Measurements from ENCODE around the gene SLIT3. TPM values are rescaled to one million over a fixed set of nuclear protein-coding genes. Genes with fewer than 3 reads are reported as not detected.

SLIT3 gene
- total and polyA plus RNA-seq, 9 of the 15 experiments (the other 6 are each of a cell fraction or from before 2014, with no cell fraction given) = 0.01 to 0.04 TPM; not detected in 7

DNA sequence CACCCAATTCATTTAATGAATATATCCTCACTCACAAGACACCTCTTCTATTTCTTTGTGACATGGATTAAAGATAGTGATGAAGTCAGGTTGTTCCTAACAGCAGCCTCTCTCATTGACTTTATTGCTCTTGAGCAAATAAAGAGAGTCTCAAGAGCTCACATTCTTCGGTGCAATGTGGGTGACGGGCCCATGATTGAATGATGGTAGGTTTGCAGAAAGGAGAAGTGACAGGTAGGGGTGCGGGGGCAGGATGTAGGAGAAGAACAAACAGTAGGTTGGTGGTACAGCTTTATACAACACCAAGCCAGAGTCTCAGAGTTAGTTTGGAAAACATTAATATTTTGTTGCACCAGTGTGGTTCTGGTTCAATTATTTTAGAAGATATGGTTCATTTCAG lies 122.2 kb downstream of the SLIT3 start:
- no peak for DNase-seq (ENCODE audit: extremely low read depth in 1 of 4, low spot score in 3 of 4)
- Histone ChIP-seq H3K4me3 (no peak overlapping the region), H3K9ac (ENCODE audit: insufficient read depth in 1 of 2, low read depth in 2 of 2, low read length in 2 of 2) (no peak overlapping the region), H3K27me3 (ENCODE audit: control insufficient read depth in 2 of 2, insufficient read depth in 2 of 2, low read length in 2 of 2) (peaks cover 0 to 2% of the 10 kb centered on the region in 2 experiments; a peak in 1 of 5 replicates), H3K4me1 (replicated peaks in 1 of 2; ENCODE audit: control insufficient read depth in 2 of 2, insufficient read depth in 2 of 2, low read length in 2 of 2) (no peaks in the 10 kb centered on the region), H2AFZ (ENCODE audit: low read depth, low read length) (no peak overlapping the region), H3K79me2 (ENCODE audit: control insufficient read depth, insufficient read depth, low read length) (no peaks in the 10 kb centered on the region), H4K20me1 (replicated peaks; ENCODE audit: control insufficient read depth, insufficient read depth, low read length) (no peaks in the 10 kb centered on the region; the same call in 1 of the 2 replicates), H3K9me1 (ENCODE audit: control insufficient read depth, insufficient read depth, low read length) (no peaks in the 10 kb centered on the region), H3K27ac (ENCODE audit: extremely low read depth, low read depth, low read length) (no peak overlapping the region), H3K9me3 (replicated peaks; ENCODE audit: control insufficient read depth, insufficient read depth, low read depth, low read length) (no peaks in the 10 kb centered on the region), H3K4me2 (ENCODE audit: insufficient read depth, low read length) (no peak overlapping the region), H3K36me3 (ENCODE audit: control insufficient read depth, insufficient read depth, low read length) (no peaks in the 10 kb centered on the region)
- WGBS (ENCODE audit: insufficient coverage, low coverage, missing lambda C conversion rate) = 0% methylated on average over 2 of the region's 3 CpGs
- POLR2A ChIA-PET = interaction anchor here (0.8 kb wide), 1 partner anchor 14 kb away, joined by 3 read pairs; no protein-coding TSS in a partner anchor
- intact Hi-C loops (cut with micrococcal nuclease) = no loop called here
- no peak for ATAC-seq
- BruUV-seq (replicated peaks) = no TSS peak
- in situ Hi-C loops (cut with MboI) = no loop called here
- no peak for FAIRE-seq
- CTCF ChIA-PET (ENCODE audit: low intra/inter-chr PET ratio) = no interaction called here
- no peak for TF ChIP-seq BDP1 (IDR thresholded peaks at IDR 0.05; ENCODE audit: insufficient read depth, insufficient read length)
- TF ChIP-seq, protein P1, sequence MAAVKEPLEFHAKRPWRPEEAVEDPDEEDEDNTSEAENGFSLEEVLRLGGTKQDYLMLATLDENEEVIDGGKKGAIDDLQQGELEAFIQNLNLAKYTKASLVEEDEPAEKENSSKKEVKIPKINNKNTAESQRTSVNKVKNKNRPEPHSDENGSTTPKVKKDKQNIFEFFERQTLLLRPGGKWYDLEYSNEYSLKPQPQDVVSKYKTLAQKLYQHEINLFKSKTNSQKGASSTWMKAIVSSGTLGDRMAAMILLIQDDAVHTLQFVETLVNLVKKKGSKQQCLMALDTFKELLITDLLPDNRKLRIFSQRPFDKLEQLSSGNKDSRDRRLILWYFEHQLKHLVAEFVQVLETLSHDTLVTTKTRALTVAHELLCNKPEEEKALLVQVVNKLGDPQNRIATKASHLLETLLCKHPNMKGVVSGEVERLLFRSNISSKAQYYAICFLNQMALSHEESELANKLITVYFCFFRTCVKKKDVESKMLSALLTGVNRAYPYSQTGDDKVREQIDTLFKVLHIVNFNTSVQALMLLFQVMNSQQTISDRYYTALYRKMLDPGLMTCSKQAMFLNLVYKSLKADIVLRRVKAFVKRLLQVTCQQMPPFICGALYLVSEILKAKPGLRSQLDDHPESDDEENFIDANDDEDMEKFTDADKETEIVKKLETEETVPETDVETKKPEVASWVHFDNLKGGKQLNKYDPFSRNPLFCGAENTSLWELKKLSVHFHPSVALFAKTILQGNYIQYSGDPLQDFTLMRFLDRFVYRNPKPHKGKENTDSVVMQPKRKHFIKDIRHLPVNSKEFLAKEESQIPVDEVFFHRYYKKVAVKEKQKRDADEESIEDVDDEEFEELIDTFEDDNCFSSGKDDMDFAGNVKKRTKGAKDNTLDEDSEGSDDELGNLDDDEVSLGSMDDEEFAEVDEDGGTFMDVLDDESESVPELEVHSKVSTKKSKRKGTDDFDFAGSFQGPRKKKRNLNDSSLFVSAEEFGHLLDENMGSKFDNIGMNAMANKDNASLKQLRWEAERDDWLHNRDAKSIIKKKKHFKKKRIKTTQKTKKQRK (IDR thresholded peaks at IDR 0.05; ENCODE audit: borderline replicate concordance, low read depth, low read length) = no peak
- TF ChIP-seq, protein P2, sequence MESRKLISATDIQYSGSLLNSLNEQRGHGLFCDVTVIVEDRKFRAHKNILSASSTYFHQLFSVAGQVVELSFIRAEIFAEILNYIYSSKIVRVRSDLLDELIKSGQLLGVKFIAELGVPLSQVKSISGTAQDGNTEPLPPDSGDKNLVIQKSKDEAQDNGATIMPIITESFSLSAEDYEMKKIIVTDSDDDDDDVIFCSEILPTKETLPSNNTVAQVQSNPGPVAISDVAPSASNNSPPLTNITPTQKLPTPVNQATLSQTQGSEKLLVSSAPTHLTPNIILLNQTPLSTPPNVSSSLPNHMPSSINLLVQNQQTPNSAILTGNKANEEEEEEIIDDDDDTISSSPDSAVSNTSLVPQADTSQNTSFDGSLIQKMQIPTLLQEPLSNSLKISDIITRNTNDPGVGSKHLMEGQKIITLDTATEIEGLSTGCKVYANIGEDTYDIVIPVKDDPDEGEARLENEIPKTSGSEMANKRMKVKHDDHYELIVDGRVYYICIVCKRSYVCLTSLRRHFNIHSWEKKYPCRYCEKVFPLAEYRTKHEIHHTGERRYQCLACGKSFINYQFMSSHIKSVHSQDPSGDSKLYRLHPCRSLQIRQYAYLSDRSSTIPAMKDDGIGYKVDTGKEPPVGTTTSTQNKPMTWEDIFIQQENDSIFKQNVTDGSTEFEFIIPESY (CRISPR knock-in tag; IDR thresholded peaks at IDR 0.05) = no peak
- TF ChIP-seq, protein P3, sequence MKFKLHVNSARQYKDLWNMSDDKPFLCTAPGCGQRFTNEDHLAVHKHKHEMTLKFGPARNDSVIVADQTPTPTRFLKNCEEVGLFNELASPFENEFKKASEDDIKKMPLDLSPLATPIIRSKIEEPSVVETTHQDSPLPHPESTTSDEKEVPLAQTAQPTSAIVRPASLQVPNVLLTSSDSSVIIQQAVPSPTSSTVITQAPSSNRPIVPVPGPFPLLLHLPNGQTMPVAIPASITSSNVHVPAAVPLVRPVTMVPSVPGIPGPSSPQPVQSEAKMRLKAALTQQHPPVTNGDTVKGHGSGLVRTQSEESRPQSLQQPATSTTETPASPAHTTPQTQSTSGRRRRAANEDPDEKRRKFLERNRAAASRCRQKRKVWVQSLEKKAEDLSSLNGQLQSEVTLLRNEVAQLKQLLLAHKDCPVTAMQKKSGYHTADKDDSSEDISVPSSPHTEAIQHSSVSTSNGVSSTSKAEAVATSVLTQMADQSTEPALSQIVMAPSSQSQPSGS (CRISPR knock-in tag; IDR thresholded peaks at IDR 0.05) = no peak
- no peak for TF ChIP-seq CREBBP (IDR thresholded peaks at IDR 0.05; ENCODE audit: low read depth, low read length)
- TF ChIP-seq, protein P4, sequence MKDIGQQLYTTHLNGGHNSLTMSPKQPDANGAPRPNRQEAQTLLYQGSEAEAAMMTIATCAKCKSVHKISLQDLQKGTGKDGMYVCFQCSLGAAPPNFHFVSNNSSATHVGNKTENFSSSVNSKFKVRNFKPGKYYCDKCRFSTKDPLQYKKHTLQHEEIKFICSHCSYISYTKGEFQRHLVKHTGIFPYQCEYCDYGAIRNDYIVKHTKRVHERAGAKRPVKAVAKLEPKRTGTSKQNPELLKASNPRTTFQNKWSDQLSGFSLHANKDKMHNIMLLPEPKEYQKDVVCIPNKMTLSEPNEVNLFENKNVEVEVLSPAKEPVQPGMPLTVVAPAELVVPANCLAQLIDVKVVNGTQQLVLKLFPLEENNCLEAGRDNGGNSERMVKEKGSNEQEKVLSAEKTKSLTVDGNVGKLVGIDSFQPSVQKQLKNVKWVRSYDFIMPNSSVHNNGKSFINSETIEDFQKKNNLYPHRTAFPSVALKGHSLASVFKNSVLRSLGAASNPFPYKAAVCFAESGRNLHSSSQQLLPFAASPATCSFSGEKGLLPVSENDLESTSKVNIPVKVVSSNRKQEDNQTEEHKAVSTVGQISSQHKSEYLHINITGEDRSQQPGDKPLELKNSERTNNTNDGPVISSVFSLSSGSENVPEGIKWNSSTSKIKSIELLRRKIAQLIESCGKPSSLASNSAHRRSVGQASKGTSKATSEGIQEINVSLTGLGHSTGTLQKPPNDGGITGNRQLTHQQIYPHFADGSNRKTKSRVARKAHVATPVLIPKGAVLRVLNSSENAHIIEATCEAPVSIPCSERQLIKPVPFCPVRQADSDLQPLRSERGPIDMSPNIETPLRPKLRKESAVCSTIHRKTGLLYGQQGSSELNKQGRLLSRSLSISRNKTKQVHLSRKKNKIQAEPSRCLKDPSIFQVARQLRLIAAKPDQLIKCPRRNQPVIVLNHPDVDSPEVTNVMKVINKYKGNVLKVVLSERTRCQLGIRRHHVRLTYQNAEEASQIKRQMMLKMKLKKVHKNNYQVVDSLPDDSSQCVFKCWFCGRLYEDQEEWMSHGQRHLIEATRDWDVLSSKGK (CRISPR knock-in tag; IDR thresholded peaks at IDR 0.05) = no peak
- TF ChIP-seq DDX20 (tag; IDR thresholded peaks at IDR 0.05; ENCODE audit: low read depth) = no peak
- TF ChIP-seq, protein P5, sequence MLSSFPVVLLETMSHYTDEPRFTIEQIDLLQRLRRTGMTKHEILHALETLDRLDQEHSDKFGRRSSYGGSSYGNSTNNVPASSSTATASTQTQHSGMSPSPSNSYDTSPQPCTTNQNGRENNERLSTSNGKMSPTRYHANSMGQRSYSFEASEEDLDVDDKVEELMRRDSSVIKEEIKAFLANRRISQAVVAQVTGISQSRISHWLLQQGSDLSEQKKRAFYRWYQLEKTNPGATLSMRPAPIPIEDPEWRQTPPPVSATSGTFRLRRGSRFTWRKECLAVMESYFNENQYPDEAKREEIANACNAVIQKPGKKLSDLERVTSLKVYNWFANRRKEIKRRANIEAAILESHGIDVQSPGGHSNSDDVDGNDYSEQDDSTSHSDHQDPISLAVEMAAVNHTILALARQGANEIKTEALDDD (IDR thresholded peaks at IDR 0.05) = no peak
